IPS DF 6.9 (cell line): Measurements from ENCODE around the gene RASSF7.
"Not testable (repeated sequence)": the region's sequence is repeated elsewhere in the genome, so short reads cannot be mapped to it uniquely, and the experiment has no call there.

Source experiments
- DNase-seq: peaks from one replicate; pipeline ENCODE4 v3.0.0-alpha.2; 2013; ENCODE audit warnings: low read depth, low spot score
- H3K27ac ChIP-seq: one replicate; pipeline ENCODE4 v1.5.1; 2013; ENCODE audit warnings: low read length, control low read depth
- H3K27me3 ChIP-seq: 2 replicates; pipeline ENCODE4 v1.6.1; 2013; ENCODE audit warnings: mild to moderate bottlenecking, low read length; ENCODE audit not compliant: control insufficient read depth, insufficient read depth
- H3K36me3 ChIP-seq: 2 replicates; pipeline ENCODE4 v1.6.1; 2013; ENCODE audit warnings: low read length; ENCODE audit not compliant: control insufficient read depth, insufficient read depth
- H3K4me1 ChIP-seq: 2 replicates; pipeline ENCODE4 v1.6.1; 2013; ENCODE audit warnings: low read length; ENCODE audit not compliant: control insufficient read depth, insufficient read depth
- H3K4me3 ChIP-seq: 2 replicates; pipeline ENCODE4 v1.5.1; 2013; ENCODE audit warnings: mild to moderate bottlenecking, low read length
- H3K9me3 ChIP-seq: 2 replicates; pipeline ENCODE4 v1.6.1; 2013; ENCODE audit warnings: low read length, inconsistent platforms; ENCODE audit not compliant: control insufficient read depth, insufficient read depth
- WGBS: extraction: QIAGEN DNeasy Blood & Tissue Kit; methylation state at CpG from one replicate; pipeline ENCODE4 v1.1.7; 2013; ENCODE audit warnings: mixed read lengths, missing lambda C conversion rate; ENCODE audit not compliant: insufficient read length, insufficient coverage; 5-methylcytosine and 5-hydroxymethylcytosine counted together

The RASSF7 gene

GRCh38 chr11:567629-568292, 7.0 kb downstream of the RASSF7 start:
- no peaks in the 10 kb centered on the region for H3K9me3 ChIP-seq
- peaks cover 13% of the 10 kb centered on the region for H3K4me1 ChIP-seq
- 0 out of 2 replicates have a peak, but pooled peaks cover 3% of the 10 kb centered on the region for H3K36me3 ChIP-seq
- WGBS, result no CpG with 5 or more reads among the region's 41 CpGs
- peak overlapping the region; percentile 74; the same call in 1 of the 2 replicates for H3K4me3 ChIP-seq
- DNase-seq, result no peak
- no peaks in the 10 kb centered on the region for H3K27me3 ChIP-seq
- no peak overlapping the region for H3K27ac ChIP-seq

GRCh38 chr11:568306-569157, 7.8 kb downstream of the RASSF7 start:
- Histone ChIP-seq H3K36me3 (no peaks in the 10 kb centered on the region), H3K4me1 (peaks cover 15% of the 10 kb centered on the region), H3K27me3 (no peaks in the 10 kb centered on the region), H3K27ac (no peak overlapping the region), H3K9me3 (no peaks in the 10 kb centered on the region), H3K4me3 (peak overlapping the region; percentile 74; the same call in 1 of the 2 replicates)
- WGBS, result no CpG with 5 or more reads among the region's 123 CpGs
- DNase-seq, result no peak

- Histone ChIP-seq H3K4me1 (peaks cover 15% of the 10 kb centered on the region), H3K27ac (no peak overlapping the region), H3K4me3 (peak overlapping the region; percentile 74; the same call in 1 of the 2 replicates), H3K27me3 (no peaks in the 10 kb centered on the region), H3K36me3 (no peaks in the 10 kb centered on the region), H3K9me3 (no peaks in the 10 kb centered on the region)
- WGBS, result no CpG with 5 or more reads among the region's 36 CpGs
- no peak for DNase-seq
These were observed 8.6 kb downstream of the RASSF7 start for GRCh38 chr11:569158-569885.

GRCh38 chr11:571802-572185, 11.0 kb downstream of the RASSF7 start:
- WGBS, result no CpG with 5 or more reads among the region's 8 CpGs
- DNase-seq, result no peak
- Histone ChIP-seq H3K36me3 (no peaks in the 10 kb centered on the region), H3K4me1 (peaks cover 14% of the 10 kb centered on the region), H3K27ac (no peak overlapping the region), H3K4me3 (no peak overlapping the region), H3K9me3 (no peaks in the 10 kb centered on the region), H3K27me3 (peaks cover 5% of the 10 kb centered on the region; the same call in 1 of the 2 replicates)

GRCh38 chr11:573146-573759, 12.5 kb downstream of the RASSF7 start:
- H3K36me3 ChIP-seq, result no peaks in the 10 kb centered on the region
- no peak overlapping the region for H3K4me3 ChIP-seq
- no peaks in the 10 kb centered on the region for H3K9me3 ChIP-seq
- no CpG with 5 or more reads among the region's 16 CpGs for WGBS
- H3K27me3 ChIP-seq, result peaks cover 5% of the 10 kb centered on the region; the same call in 1 of the 2 replicates
- no peak overlapping the region for H3K27ac ChIP-seq
- no peak for DNase-seq
- peaks cover 14% of the 10 kb centered on the region for H3K4me1 ChIP-seq

- H3K36me3 ChIP-seq, DNase-seq, H3K27ac ChIP-seq, H3K4me3 ChIP-seq, H3K9me3 ChIP-seq, H3K27me3 ChIP-seq: not testable (repeated sequence)
- no CpG with 5 or more reads among the region's 14 CpGs for WGBS
- H3K4me1 ChIP-seq, result peaks cover 14% of the 10 kb centered on the region
These were observed 13.3 kb downstream of the RASSF7 start for GRCh38 chr11:574031-574570.

GRCh38 chr11:574632-575312, 14.0 kb downstream of the RASSF7 start:
- Histone ChIP-seq H3K4me3 (peak overlapping the region; percentile 80; the same call in 1 of the 2 replicates), H3K27ac (no peak overlapping the region)
- DNase-seq, result no peak

GRCh38 chr11:575313-575995, 14.7 kb downstream of the RASSF7 start:
- no peaks in the 10 kb centered on the region for H3K9me3 ChIP-seq
- no CpG with 5 or more reads among the region's 81 CpGs for WGBS
- H3K4me1 ChIP-seq, result peaks cover 14% of the 10 kb centered on the region
- H3K4me3 ChIP-seq, result peak overlapping the region; percentile 80
- no peaks in the 10 kb centered on the region for H3K36me3 ChIP-seq
- peaks cover 5% of the 10 kb centered on the region; the same call in 1 of the 2 replicates for H3K27me3 ChIP-seq
- H3K27ac ChIP-seq, result no peak overlapping the region
- DNase-seq, result no peak

More at GRCh38 chr11:574632-575312, 14.0 kb downstream of the RASSF7 start:
- H3K4me1 ChIP-seq, result peaks cover 14% of the 10 kb centered on the region
- no peaks in the 10 kb centered on the region for H3K36me3 ChIP-seq
- peaks cover 5% of the 10 kb centered on the region; the same call in 1 of the 2 replicates for H3K27me3 ChIP-seq
- no peaks in the 10 kb centered on the region for H3K9me3 ChIP-seq
- no CpG with 5 or more reads among the region's 25 CpGs for WGBS
